DOHH2 (cell line): ENCODE data around the gene IKBKG.

Source experiments
- H3F3A ChIP-seq: fragments of 200-600 bp; sonication (generic), shearing (Covaris generic); 2 replicates; pipeline ENCODE4 v1.6.0; 2016; ENCODE audit warnings: antibody characterized with exemption, mild to moderate bottlenecking; ENCODE audit not compliant: control insufficient read depth, insufficient read depth
- H3K27ac ChIP-seq: fragments of 200-600 bp; sonication (generic); 2 replicates; pipeline ENCODE4 v1.5.1; 2014; ENCODE audit warnings: low read depth, mild to moderate bottlenecking, low read length, moderate library complexity
- H3K27me3 ChIP-seq: fragments of 200-600 bp; sonication (generic); 2 replicates; pipeline ENCODE4 v1.6.1; 2014; ENCODE audit warnings: mild to moderate bottlenecking, low read length, mixed read lengths; ENCODE audit not compliant: control insufficient read depth
- H3K36me3 ChIP-seq: fragments of 200-600 bp; sonication (generic); 2 replicates; pipeline ENCODE4 v1.6.1; 2014; ENCODE audit warnings: mild to moderate bottlenecking, low read length, moderate library complexity, mixed read lengths; ENCODE audit not compliant: control insufficient read depth
- H3K4me1 ChIP-seq: fragments of 200-600 bp; sonication (generic); 2 replicates; pipeline ENCODE4 v1.6.1; 2014; ENCODE audit warnings: mild to moderate bottlenecking, low read length, mixed read lengths; ENCODE audit not compliant: control insufficient read depth
- H3K4me2 ChIP-seq: fragments of 200-600 bp; sonication (generic); 2 replicates; pipeline ENCODE4 v1.6.0; 2014; ENCODE audit warnings: mild to moderate bottlenecking, low read length, moderate library complexity
- H3K4me3 ChIP-seq: fragments of 200-600 bp; sonication (generic); 2 replicates; pipeline ENCODE4 v1.5.1; 2014; ENCODE audit warnings: mild to moderate bottlenecking, low read length, mixed read lengths
- H3K79me2 ChIP-seq: fragments of 200-600 bp; sonication (generic); 2 replicates; pipeline ENCODE4 v1.6.1; 2014; ENCODE audit warnings: mild to moderate bottlenecking, low read length, mixed read lengths; ENCODE audit not compliant: control insufficient read depth
- H3K9me2 ChIP-seq: fragments of 200-600 bp; sonication (generic); replicated peaks from 2 replicates; pipeline ENCODE4 v1.6.1; 2014; ENCODE audit warnings: mild to moderate bottlenecking, low read length, mixed read lengths; ENCODE audit not compliant: control insufficient read depth
- H3K9me3 ChIP-seq: fragments of 200-600 bp; sonication (generic); 2 replicates; pipeline ENCODE4 v1.6.1; 2014; ENCODE audit warnings: antibody characterized with exemption, low read length, mixed read lengths; ENCODE audit not compliant: control insufficient read depth, insufficient read depth
- H4K20me1 ChIP-seq: fragments of 200-600 bp; sonication (generic); 2 replicates; pipeline ENCODE4 v1.6.0; 2014; ENCODE audit warnings: low read depth, mild to moderate bottlenecking, antibody characterized with exemption, low read length, moderate library complexity; ENCODE audit not compliant: control insufficient read depth, insufficient read depth
- EZH2phosphoT487 ChIP-seq: fragments of 200-600 bp; sonication (generic); IDR thresholded peaks from 2 replicates; pipeline ENCODE4 v1.6.1; 2017; ENCODE audit warnings: borderline replicate concordance, mild to moderate bottlenecking, antibody characterized with exemption, low read length, moderate library complexity, mixed read lengths
- TF ChIP-seq, protein P1 (sequence below): fragments of 200-600 bp; sonication (generic); IDR thresholded peaks from one replicate; pipeline ENCODE4 v1.5.1; 2014; ENCODE audit warnings: antibody characterized with exemption, mild to moderate bottlenecking, low read depth, low read length; ENCODE audit not compliant: poor library complexity, severe bottlenecking

Gene IKBKG

DNA sequence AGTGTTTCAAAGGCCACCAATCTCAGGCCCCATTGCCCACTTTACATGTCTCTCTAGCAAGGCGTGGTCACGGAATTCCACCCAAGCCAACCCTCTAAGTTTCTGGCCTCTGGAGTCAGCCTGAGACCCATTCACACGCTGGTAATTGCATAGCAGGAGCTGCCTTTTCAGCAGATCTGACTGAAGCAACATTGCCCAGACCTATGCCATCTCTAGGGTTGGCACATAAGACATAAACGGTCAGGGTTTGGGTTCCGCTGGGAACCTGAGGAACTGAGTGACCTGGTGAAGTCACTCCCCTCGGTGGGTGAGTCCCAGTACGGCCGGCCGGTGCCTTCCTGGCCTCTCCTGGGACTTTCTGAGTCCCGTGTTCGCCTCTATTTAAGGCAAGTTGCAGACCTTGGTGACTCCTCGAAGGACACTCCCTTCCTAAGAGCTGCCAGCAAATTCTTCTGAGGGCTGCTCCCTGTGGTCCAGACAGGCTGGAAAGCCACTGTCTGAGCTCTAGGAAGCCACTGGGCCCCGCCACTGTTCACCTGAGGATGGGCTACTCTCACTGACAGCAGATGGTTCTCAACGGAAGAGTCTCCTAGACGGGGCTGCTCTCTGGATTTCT, 53.4 kb downstream of the IKBKG start:
- Histone ChIP-seq H3K27ac (no peak overlapping the region), H3K4me2 (no peak overlapping the region), H3F3A (no peaks in the 10 kb centered on the region), H3K4me3 (no peak overlapping the region), H3K9me3 (no peaks in the 10 kb centered on the region), H3K36me3 (no peaks in the 10 kb centered on the region), H3K9me2 (no peaks in the 10 kb centered on the region), H3K79me2 (no peaks in the 10 kb centered on the region), H3K27me3 (no peaks in the 10 kb centered on the region), H4K20me1 (no peaks in the 10 kb centered on the region), H3K4me1 (no peaks in the 10 kb centered on the region)
- no peak for TF ChIP-seq EZH2phosphoT487
- TF ChIP-seq, protein P1, sequence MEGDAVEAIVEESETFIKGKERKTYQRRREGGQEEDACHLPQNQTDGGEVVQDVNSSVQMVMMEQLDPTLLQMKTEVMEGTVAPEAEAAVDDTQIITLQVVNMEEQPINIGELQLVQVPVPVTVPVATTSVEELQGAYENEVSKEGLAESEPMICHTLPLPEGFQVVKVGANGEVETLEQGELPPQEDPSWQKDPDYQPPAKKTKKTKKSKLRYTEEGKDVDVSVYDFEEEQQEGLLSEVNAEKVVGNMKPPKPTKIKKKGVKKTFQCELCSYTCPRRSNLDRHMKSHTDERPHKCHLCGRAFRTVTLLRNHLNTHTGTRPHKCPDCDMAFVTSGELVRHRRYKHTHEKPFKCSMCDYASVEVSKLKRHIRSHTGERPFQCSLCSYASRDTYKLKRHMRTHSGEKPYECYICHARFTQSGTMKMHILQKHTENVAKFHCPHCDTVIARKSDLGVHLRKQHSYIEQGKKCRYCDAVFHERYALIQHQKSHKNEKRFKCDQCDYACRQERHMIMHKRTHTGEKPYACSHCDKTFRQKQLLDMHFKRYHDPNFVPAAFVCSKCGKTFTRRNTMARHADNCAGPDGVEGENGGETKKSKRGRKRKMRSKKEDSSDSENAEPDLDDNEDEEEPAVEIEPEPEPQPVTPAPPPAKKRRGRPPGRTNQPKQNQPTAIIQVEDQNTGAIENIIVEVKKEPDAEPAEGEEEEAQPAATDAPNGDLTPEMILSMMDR, result no peak

DNA sequence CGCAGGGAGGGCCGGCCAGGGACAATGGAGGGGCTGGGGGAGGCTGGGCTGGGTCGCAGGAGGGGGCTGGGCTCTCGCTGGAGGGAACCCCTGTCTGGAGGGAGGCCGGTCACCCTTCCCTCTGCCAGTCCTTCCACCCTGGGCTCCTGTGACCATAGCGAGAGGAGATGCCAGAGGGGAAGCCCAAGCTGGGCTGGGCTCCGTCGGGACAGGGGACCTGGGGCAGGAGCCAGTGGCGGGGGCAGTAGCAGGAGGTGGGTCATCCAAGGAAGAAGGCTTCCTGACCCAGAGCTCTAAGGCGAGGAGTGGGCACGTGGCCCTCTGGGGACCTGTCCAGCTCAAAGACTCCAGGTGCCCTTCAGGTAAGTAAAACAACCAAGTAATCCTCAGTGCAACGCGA, 54.8 kb downstream of the IKBKG start:
- H4K20me1 ChIP-seq, result no peaks in the 10 kb centered on the region
- H3K79me2 ChIP-seq, result no peaks in the 10 kb centered on the region
- no peaks in the 10 kb centered on the region for H3K4me1 ChIP-seq

DNA sequence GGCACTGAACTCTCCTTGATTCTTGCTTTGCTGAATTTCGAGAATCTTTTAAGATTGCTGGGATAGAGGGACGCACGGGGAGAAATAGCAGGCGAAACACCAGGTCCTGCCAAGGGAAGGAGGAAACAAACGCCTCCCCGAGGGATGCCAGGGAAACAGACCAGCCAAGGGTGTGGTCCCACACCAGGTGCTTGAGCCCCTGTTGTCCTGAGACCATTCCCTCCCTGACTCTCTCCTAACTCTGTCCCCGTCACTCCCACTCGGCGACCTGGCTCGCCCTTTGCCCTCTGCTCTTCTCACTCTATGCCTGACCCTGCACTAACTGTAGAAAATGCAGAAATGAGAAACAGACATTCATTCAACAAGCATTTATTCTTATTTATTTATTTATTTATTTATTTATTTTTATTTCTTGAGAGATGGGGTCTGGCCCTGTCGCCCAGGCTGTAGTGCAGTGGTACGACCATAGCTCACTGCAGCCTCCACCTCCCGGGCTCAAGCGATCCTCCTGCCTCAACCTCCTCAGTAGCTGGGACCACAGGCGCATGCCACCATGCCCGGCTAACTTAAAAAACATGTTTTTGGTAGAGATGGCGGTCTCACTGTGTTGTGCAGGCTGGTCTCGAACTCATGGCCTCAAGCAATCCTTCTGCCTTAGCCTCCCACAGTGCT, 55.5 kb downstream of the IKBKG start:
- Histone ChIP-seq H3K79me2 (no peaks in the 10 kb centered on the region), H3K27ac (no peak overlapping the region), H3K9me2 (no peaks in the 10 kb centered on the region), H3K4me3 (no peak overlapping the region), H3K4me1 (no peaks in the 10 kb centered on the region), H3F3A (no peaks in the 10 kb centered on the region), H3K9me3 (no peaks in the 10 kb centered on the region), H3K4me2 (no peak overlapping the region), H3K36me3 (no peaks in the 10 kb centered on the region), H3K27me3 (no peaks in the 10 kb centered on the region), H4K20me1 (no peaks in the 10 kb centered on the region)
- TF ChIP-seq, protein P1, result no peak

More for the DNA sequence above, 54.8 kb downstream of the IKBKG start:
- Histone ChIP-seq H3K27me3 (no peaks in the 10 kb centered on the region), H3K9me3 (no peaks in the 10 kb centered on the region), H3K9me2 (no peaks in the 10 kb centered on the region), H3K4me2 (no peak overlapping the region), H3F3A (no peaks in the 10 kb centered on the region), H3K36me3 (no peaks in the 10 kb centered on the region), H3K27ac (no peak overlapping the region), H3K4me3 (no peak overlapping the region)
- no peak for TF ChIP-seq EZH2phosphoT487
- TF ChIP-seq, protein P1, result no peak
